HepG2 (cell line): ENCODE results near the gene KCNG4. TPM values are rescaled to one million over a fixed set of nuclear protein-coding genes. Genes with fewer than 3 reads are reported as not detected.
A peak's percentile ranks its signal among the peaks of the same experiment; 100 is the strongest.

Experiments used
- ATAC-seq: fragments of 200-7000 bp; cut with Tn5 transposase; 3 replicates; pipeline ENCODE4 v1.9.1; 2020; ENCODE audit warnings: mild to moderate bottlenecking, moderate library complexity
- BruUV-seq: library from RNA; stranded (reverse); fragments of 400-500 nt; replicated peaks from 2 replicates; lab custom pipeline; 2021; lab: Mats Ljungman, UMichigan
- CTCF ChIA-PET: fragments of 300-600 bp; formaldehyde crosslinking; extraction: SDS; loops from one replicate; lab custom pipeline; 2021; ENCODE audit warnings: low total read pairs, inconsistent platforms, low intra/inter-chr PET ratio; lab: Yijun Ruan, JAX
- POLR2A ChIA-PET: fragments of 350-600 bp; sonication (Branson Sonifier 250); formaldehyde crosslinking; loops from one replicate; lab custom pipeline; 2020; ENCODE audit warnings: antibody characterized with exemption, inconsistent platforms; lab: Yijun Ruan, JAX
- DNase-seq: peaks from one replicate; pipeline ENCODE4 v3.0.0-alpha.2; 2015; ENCODE audit warnings: low spot score
- FAIRE-seq: peaks from 3 replicates; lab custom pipeline; 2011; peaks lifted over from hg19 to GRCh38; lab: Jason Lieb, UNC
- H2AFZ ChIP-seq: one replicate; pipeline ENCODE4 v1.6.1; 2011; ENCODE audit warnings: low read length, inconsistent platforms
- H3K27ac ChIP-seq: fragments of 300-600 bp; 3 replicates; pipeline ENCODE4 v1.8.0; 2011; ENCODE audit warnings: mixed run types, mild to moderate bottlenecking, mixed read lengths, low read length, inconsistent platforms; ENCODE audit not compliant: insufficient read depth; ENCODE audit errors: extremely low read length
- H3K27me3 ChIP-seq, 2 experiments: fragments of 200-600 bp in 1 of 2; 2 replicates in 1 of 2; 3 replicates in 1 of 2; pipeline versions ENCODE4 v1.6.0 to v1.8.0; 2011; ENCODE audit warnings: low read length in 2 of 2, mild to moderate bottlenecking in 2 of 2, moderate library complexity in 2 of 2, inconsistent platforms in 1 of 2; ENCODE audit not compliant: insufficient read depth in 2 of 2, control insufficient read depth in 1 of 2
- H3K36me3 ChIP-seq, 2 experiments: fragments of 200-600 bp in 1 of 2; replicated peaks in 1 of 2; 2 replicates in 1 of 2; 3 replicates in 1 of 2; pipeline versions ENCODE4 v1.5.1 to v1.8.0; 2011; ENCODE audit warnings: low read length in 2 of 2, inconsistent platforms in 1 of 2; ENCODE audit not compliant: insufficient read depth in 2 of 2, control insufficient read depth in 1 of 2
- H3K4me1 ChIP-seq: 2 replicates; pipeline ENCODE4 v1.5.1; 2012; ENCODE audit warnings: low read length, inconsistent platforms; ENCODE audit not compliant: insufficient read depth
- H3K4me2 ChIP-seq: 2 replicates; pipeline ENCODE4 v1.6.0; 2011; ENCODE audit warnings: low read depth, low read length, inconsistent platforms
- H3K4me3 ChIP-seq, 3 experiments: fragments of 200-600 bp in 1 of 3; sonication (generic), shearing (Covaris generic) in 1 of 3; replicated peaks in 1 of 3; 2 replicates each; pipeline ENCODE4 v1.5.1; 2011 to 2016; ENCODE audit warnings: low read length in 3 of 3, inconsistent platforms in 2 of 3, low read depth in 2 of 3, mild to moderate bottlenecking in 2 of 3, control low read depth in 1 of 3, mixed read lengths in 1 of 3; ENCODE audit not compliant: insufficient read depth in 1 of 3
- H3K79me2 ChIP-seq: one replicate; pipeline ENCODE4 v1.6.1; 2011; ENCODE audit warnings: low read length, inconsistent platforms; ENCODE audit not compliant: insufficient read depth
- H3K9ac ChIP-seq: 2 replicates; pipeline ENCODE4 v1.6.0; 2011; ENCODE audit warnings: mild to moderate bottlenecking, low read depth, low read length, inconsistent platforms; ENCODE audit not compliant: insufficient read depth
- H3K9me3 ChIP-seq: 2 replicates; pipeline ENCODE4 v1.5.1; 2012; ENCODE audit warnings: mild to moderate bottlenecking, low read length
- H4K20me1 ChIP-seq: 2 replicates; pipeline ENCODE4 v1.6.0; 2011; ENCODE audit warnings: inconsistent platforms, mild to moderate bottlenecking, low read length, moderate library complexity; ENCODE audit not compliant: insufficient read depth
- AGO1 ChIP-seq: fragments of 200-400 bp; formaldehyde crosslinking; IDR thresholded peaks from 2 replicates; pipeline ENCODE4 v1.6.1; 2017; ENCODE audit warnings: mild to moderate bottlenecking, low read depth, low read length, moderate library complexity; ENCODE audit not compliant: poor library complexity, severe bottlenecking
- ESRRA ChIP-seq: sonication (generic); formaldehyde crosslinking; IDR thresholded peaks from 2 replicates; pipeline ENCODE4 v1.5.1; 2020; ENCODE audit warnings: mild to moderate bottlenecking, low read depth, missing genetic modification reagents
- FOSL1 ChIP-seq: sonication (generic); formaldehyde crosslinking; IDR thresholded peaks from 2 replicates; pipeline ENCODE4 v1.9.0; 2021; ENCODE audit warnings: missing genetic modification reagents, borderline replicate concordance
- IKZF4 ChIP-seq: sonication (generic); formaldehyde crosslinking; IDR thresholded peaks from 2 replicates; pipeline ENCODE4 v1.5.1; 2020; ENCODE audit warnings: borderline replicate concordance, mild to moderate bottlenecking, low read depth, missing genetic modification reagents; ENCODE audit errors: not compliant biosample characterization
- IRX3 ChIP-seq: sonication (generic); formaldehyde crosslinking; IDR thresholded peaks from 2 replicates; pipeline ENCODE4 v1.8.1; 2023; ENCODE audit warnings: mild to moderate bottlenecking, low read depth, missing genetic modification reagents, borderline replicate concordance
- MXI1 ChIP-seq: IDR thresholded peaks from 3 replicates; pipeline ENCODE4 v1.6.1; 2012; ENCODE audit warnings: low read depth, low read length, inconsistent platforms, borderline replicate concordance
- NBN ChIP-seq: fragments of 450-650 bp; conservative IDR thresholded peaks from 2 replicates; pipeline ENCODE4 v1.6.1; 2017
- POLR2A ChIP-seq, 2 experiments: IDR thresholded peaks; 2 replicates each; pipeline ENCODE4 v1.6.1; 2011; ENCODE audit warnings: low read depth in 2 of 2, low read length in 2 of 2, mild to moderate bottlenecking in 1 of 2, moderate library complexity in 1 of 2; ENCODE audit not compliant: insufficient read depth in 1 of 2
- RFX3 ChIP-seq: IDR thresholded peaks from 2 replicates; pipeline ENCODE4 v1.6.1; 2016; ENCODE audit warnings: missing biosample characterization, missing genetic modification reagents
- SKI ChIP-seq: fragments of 450-650 bp; IDR thresholded peaks from one replicate; pipeline ENCODE4 v1.6.1; 2018; ENCODE audit warnings: mild to moderate bottlenecking; ENCODE audit not compliant: partially characterized antibody
- STAT5B ChIP-seq: sonication (generic); formaldehyde crosslinking; IDR thresholded peaks from 2 replicates; pipeline ENCODE4 v1.4.0; 2020; ENCODE audit warnings: missing genetic modification reagents
- ZFP62 ChIP-seq: sonication (generic); formaldehyde crosslinking; IDR thresholded peaks from 2 replicates; pipeline ENCODE4 v1.4.0; 2020; ENCODE audit warnings: missing genetic modification reagents
- ZNF883 ChIP-seq: sonication (generic); formaldehyde crosslinking; IDR thresholded peaks from 2 replicates; pipeline ENCODE4 v1.5.1; 2020; ENCODE audit warnings: mild to moderate bottlenecking, missing genetic modification reagents; ENCODE audit errors: not compliant biosample characterization
- WGBS: methylation state at CpG from one replicate; pipeline ENCODE4 v1.1.6; 2017; ENCODE audit warnings: low lambda C conversion rate; 5-methylcytosine and 5-hydroxymethylcytosine counted together
- in situ Hi-C: cut with HindIII; loops from 2 replicates; pipeline ENCODE4 v1.10.0; 2017; ENCODE audit warnings: low pct_unique_long_range_greater_than_20kb; ENCODE audit not compliant: extremely low pct_ligation_motif_present
- intact Hi-C: fragments of 100-400 bp; cut with micrococcal nuclease; formaldehyde crosslinking; loops from one replicate; pipeline ENCODE4 v1.10.0; 2022; ENCODE audit not compliant: unreplicated experiment
- polyA plus RNA-seq, 8 experiments: library from polyadenylated mRNA; depleted of rRNA in 3 of 8; stranded (reverse) in 7 of 8; unstranded in 1 of 8; fragments of >200 nt; fragmentation: Illumina TruSeq in 4 of 8; extraction: Trizol in 4 of 8; gene quantifications; 2 replicates each; pipeline versions ENCODE4 v1.2.1 to v1.2.3, GENCODE V29; 2011 to 2016; ENCODE audit warnings: low read depth in 4 of 8, missing spikeins in 1 of 8, mixed read lengths in 1 of 8; ENCODE audit not compliant: insufficient read depth in 1 of 8
- total RNA-seq, 5 experiments: library from RNA; depleted of rRNA; stranded (reverse); fragments of >200 nt; fragmentation: Illumina TruSeq; extraction: Trizol; gene quantifications; 2 replicates each; pipeline ENCODE4 v1.2.3, GENCODE V29; 2016; ENCODE audit warnings: low read depth in 1 of 5
- TF ChIP-seq, protein P1 (sequence below): sonication (generic); formaldehyde crosslinking; IDR thresholded peaks from 2 replicates; pipeline ENCODE4 v1.5.1; 2020; ENCODE audit warnings: missing genetic modification reagents, mild to moderate bottlenecking, borderline replicate concordance
- TF ChIP-seq, protein P2 (sequence below): sonication (generic); formaldehyde crosslinking; IDR thresholded peaks from 2 replicates; pipeline ENCODE4 v1.8.0; 2023; ENCODE audit warnings: mild to moderate bottlenecking, missing genetic modification reagents

Gene KCNG4
- total and polyA plus RNA-seq, 2 of the 13 experiments (the other 11 are each of a cell fraction or from before 2014, with no cell fraction given) = not detected

DNA sequence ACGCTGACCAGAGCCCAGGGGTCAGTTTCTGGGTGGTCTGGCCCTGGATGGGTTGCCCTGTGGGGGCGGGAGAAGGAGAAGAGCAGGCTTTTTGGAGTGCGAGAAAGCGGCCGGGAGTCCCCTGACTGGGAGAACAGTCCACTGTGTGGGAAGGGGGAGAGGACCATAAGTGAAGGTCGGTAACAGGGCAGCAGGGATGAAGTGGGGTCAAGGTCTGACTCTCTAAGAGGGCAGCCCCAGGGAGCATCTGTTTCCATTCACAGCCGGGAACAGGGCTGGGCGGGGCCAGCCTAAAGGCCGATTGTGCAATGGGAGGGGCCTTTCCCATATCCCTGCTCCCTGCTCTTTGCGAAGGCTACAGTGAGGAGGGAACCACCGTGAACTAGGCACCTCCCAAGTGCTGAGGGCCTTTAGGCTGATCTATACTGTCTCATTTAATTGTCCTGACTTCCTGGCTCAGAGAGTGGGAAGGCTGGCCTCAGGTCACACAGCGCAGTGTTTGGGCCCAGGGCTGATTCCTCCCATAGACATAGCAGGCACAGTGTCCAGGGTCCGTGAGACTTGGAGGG is 44.4 kb upstream of the KCNG4 start (continued):
- TF ChIP-seq ZFP62 (CRISPR knock-in tag) (no peak), MXI1 (no peak), NBN (no peak), SKI (peak; percentile 42)
- TF ChIP-seq, protein P1, sequence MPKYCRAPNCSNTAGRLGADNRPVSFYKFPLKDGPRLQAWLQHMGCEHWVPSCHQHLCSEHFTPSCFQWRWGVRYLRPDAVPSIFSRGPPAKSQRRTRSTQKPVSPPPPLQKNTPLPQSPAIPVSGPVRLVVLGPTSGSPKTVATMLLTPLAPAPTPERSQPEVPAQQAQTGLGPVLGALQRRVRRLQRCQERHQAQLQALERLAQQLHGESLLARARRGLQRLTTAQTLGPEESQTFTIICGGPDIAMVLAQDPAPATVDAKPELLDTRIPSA (CRISPR knock-in tag) = no peak

DNA sequence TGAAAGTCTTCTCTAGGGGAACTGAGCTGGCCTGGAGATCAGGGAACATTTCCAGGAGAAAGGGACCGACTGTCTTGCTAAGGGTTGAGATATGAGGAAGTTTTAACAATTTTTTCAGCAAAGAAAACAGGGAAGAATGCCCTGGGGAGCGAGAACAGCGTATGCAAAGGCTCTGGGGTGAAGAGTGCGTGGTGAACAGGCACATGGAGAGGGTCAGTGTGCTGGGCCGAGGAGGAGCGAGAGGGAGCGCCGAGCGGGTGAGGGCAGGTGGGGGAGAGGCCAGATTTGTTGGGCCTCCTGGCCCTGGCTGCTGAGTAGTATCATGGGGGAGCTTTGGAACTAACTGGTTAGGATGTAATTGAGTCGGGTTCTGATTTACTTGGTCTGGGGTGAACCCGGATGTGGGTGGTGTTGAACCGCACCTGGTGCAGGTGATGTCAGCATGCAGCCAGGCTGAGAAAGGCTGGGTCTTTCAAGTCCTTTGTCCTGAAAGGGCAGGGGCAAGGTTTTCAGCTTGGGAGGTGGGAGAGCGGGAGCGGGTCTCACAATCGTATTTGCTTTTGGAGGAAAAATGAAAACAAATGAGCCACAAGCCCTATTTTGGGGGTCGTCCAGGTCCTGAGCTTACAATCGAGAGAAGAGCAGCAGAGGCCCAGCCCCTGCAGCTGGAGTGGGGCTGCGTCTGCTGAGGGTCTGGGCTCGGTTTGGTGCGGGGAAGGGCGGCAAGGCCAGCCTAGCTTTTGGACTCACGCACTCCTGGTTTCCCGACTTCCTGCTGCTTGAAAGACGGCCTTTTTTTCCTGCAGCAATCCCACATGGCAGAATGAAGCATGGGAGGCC is 43.7 kb upstream of the KCNG4 start:
- ChIA-PET CTCF (no interaction called here), POLR2A (no interaction called here)
- intact Hi-C loops = no loop called here
- Histone ChIP-seq H3K4me1 (peaks cover 12% of the 10 kb centered on the region), H4K20me1 (no peaks in the 10 kb centered on the region), H3K4me3 (no peak overlapping the region), H3K79me2 (no peaks in the 10 kb centered on the region), H2AFZ (no peak overlapping the region), H3K27ac (no peak overlapping the region), H3K9me3 (no peaks in the 10 kb centered on the region), H3K27me3 (peaks cover 13 to 56% of the 10 kb centered on the region in 2 experiments; a peak in 4 of 5 replicates), H3K4me2 (0 out of 2 replicates have a peak overlapping the region, but pooled peaks have one; percentile 5), H3K36me3 (no peaks in the 10 kb centered on the region), H3K9ac (no peak overlapping the region)
- 45% methylated on average over 24 of the region's 24 CpGs for WGBS
- ATAC-seq (no peak; the same call in 2 of the 3 replicates), FAIRE-seq (no peak), DNase-seq (no peak)
- no TSS peak for BruUV-seq
- TF ChIP-seq RFX3 (CRISPR knock-in tag) = no peak
- TF ChIP-seq STAT5B (CRISPR knock-in tag) = no peak
- 0 out of 2 replicates have a peak, but pooled peaks have one; percentile 43 for TF ChIP-seq IRX3 (CRISPR knock-in tag)
- TF ChIP-seq, protein P2, sequence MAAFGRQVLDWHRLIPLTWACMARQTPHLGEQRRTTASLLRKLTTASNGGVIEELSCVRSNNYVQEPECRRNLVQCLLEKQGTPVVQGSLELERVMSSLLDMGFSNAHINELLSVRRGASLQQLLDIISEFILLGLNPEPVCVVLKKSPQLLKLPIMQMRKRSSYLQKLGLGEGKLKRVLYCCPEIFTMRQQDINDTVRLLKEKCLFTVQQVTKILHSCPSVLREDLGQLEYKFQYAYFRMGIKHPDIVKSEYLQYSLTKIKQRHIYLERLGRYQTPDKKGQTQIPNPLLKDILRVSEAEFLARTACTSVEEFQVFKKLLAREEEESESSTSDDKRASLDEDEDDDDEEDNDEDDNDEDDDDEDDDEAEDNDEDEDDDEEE = no peak
- TF ChIP-seq AGO1 = no peak
- TF ChIP-seq POLR2A (IDR thresholded peaks at IDR 0.05; ENCODE audit: insufficient read depth in 1 of 2, low read depth in 2 of 2, low read length in 2 of 2) = no peak
- TF ChIP-seq IKZF4 (CRISPR knock-in tag) = no peak
- TF ChIP-seq FOSL1 (CRISPR knock-in tag) = no peak
- peak; percentile 4; the same call in 1 of the 2 replicates for TF ChIP-seq ESRRA (CRISPR knock-in tag)
- TF ChIP-seq ZNF883 (CRISPR knock-in tag) = no peak
- in situ Hi-C loops = no loop called here
